ENCODE measurements around the gene MATN3. TPM values are rescaled to one million over a fixed set of nuclear protein-coding genes. Genes with fewer than 3 reads are reported as not detected.

Gene MATN3
- total and polyA plus RNA-seq, 2 donors from 2014 or later, result 2.3 to 5.0 TPM

DNA sequence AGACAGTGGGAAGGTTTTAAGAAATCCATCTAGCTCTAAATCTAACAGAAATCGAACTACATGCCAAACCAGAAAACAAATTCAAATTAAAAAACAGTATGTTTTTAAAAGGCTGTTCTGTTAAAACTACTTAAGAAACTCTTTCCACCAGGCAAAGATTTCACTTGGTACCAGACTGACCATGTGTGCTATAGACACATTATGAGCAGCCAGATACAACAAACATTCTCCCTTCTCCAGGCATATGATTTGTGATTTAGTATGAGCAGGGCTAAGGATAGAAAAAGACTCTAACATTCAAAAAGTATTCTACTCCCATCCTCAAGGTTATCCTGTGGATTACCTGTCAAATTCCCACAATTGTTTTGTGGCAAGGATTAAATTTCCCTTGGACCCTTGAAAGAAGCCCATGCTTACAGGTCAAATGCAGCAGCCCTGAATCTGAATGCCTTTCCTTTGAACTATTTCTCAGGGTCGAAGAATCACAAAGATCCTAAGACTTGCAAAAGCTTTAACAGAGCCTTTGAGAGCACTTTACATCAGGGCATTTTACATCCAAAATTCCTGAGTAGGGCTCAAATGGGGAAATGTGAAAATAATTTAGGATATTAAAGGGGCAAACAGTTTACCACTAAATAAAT, 68.1 kb downstream of the MATN3 start:
- no peak for TF ChIP-seq CTCF (IDR thresholded peaks at IDR 0.05; ENCODE audit: borderline replicate concordance, extremely low read depth, insufficient read depth)
- no peak overlapping the region for H3K27ac ChIP-seq (ENCODE audit: low read depth in 2 of 2, low read length in 2 of 2)
- no peaks in the 10 kb centered on the region for H3K9me3 ChIP-seq (ENCODE audit: control insufficient read depth in 2 of 3, insufficient read depth in 1 of 3, low read length in 3 of 3)
- FAIRE-seq (no peak), DNase-seq (no peak)
- H3K9ac ChIP-seq (ENCODE audit: low read length in 3 of 3), result no peak overlapping the region
- H3K4me3 ChIP-seq (ENCODE audit: low read length in 3 of 3), result no peak overlapping the region
- intact Hi-C loops (cut with DNase I), result no loop called here
- H3K36me3 ChIP-seq (ENCODE audit: control insufficient read depth in 2 of 3, insufficient read depth in 3 of 3, low read length in 3 of 3), result peaks cover 0 to 5% (median 0%) of the 10 kb centered on the region in 3 donors
- no peaks in the 10 kb centered on the region for H3K4me1 ChIP-seq (ENCODE audit: control insufficient read depth in 2 of 3, insufficient read depth in 2 of 3, low read depth in 1 of 3, low read length in 3 of 3)
- H3K27me3 ChIP-seq (ENCODE audit: control insufficient read depth, insufficient read depth, low read length), result no peaks in the 10 kb centered on the region

- no peak for TF ChIP-seq CTCF (IDR thresholded peaks at IDR 0.05; ENCODE audit: borderline replicate concordance, extremely low read depth, insufficient read depth)
- H3K9me3 ChIP-seq (ENCODE audit: control insufficient read depth in 2 of 3, insufficient read depth in 1 of 3, low read length in 3 of 3), result no peaks in the 10 kb centered on the region
- no peak overlapping the region for H3K9ac ChIP-seq (ENCODE audit: low read length in 3 of 3)
- no peaks in the 10 kb centered on the region for H3K27me3 ChIP-seq (ENCODE audit: control insufficient read depth, insufficient read depth, low read length)
- no peak for DNase-seq
- FAIRE-seq, result no peak
- no peaks in the 10 kb centered on the region for H3K4me1 ChIP-seq (ENCODE audit: control insufficient read depth in 2 of 3, insufficient read depth in 2 of 3, low read depth in 1 of 3, low read length in 3 of 3)
- H3K4me3 ChIP-seq (ENCODE audit: low read length in 3 of 3), result no peak overlapping the region
- H3K36me3 ChIP-seq (ENCODE audit: control insufficient read depth in 2 of 3, insufficient read depth in 3 of 3, low read length in 3 of 3), result peaks cover 0 to 2% (median 0%) of the 10 kb centered on the region in 3 donors
- intact Hi-C loops (cut with DNase I), result no loop called here
- H3K27ac ChIP-seq (ENCODE audit: low read depth in 2 of 2, low read length in 2 of 2), result no peak overlapping the region
Observed at GRCh38 chr2:19943189-19943588, 69.3 kb downstream of the MATN3 start.

DNA sequence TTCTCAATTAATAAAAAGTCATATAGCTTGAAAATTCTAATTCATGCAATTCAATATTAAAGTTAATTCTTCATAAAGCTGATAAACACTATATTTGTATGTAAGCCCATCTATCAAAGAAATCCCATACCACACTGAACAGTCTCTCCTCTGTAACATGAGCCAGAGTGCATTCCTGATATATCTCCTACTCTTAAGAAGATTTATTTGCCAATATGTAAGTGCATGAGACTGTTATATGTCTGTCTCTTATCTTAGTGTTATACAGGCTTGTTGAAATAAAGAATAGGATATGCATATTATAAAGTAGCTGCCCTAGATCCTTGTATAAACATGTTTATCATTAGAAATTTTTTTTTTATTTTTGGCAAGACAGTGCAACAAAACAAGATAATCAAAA, 70.3 kb downstream of the MATN3 start:
- H3K4me3 ChIP-seq (ENCODE audit: low read length in 3 of 3), result no peak overlapping the region
- H3K9me3 ChIP-seq (ENCODE audit: control insufficient read depth in 2 of 3, insufficient read depth in 1 of 3, low read length in 3 of 3), result no peaks in the 10 kb centered on the region
- no peak overlapping the region for H3K27ac ChIP-seq (ENCODE audit: low read depth in 2 of 2, low read length in 2 of 2)
- no peak for FAIRE-seq
- H3K9ac ChIP-seq (ENCODE audit: low read length in 3 of 3), result no peak overlapping the region
- H3K27me3 ChIP-seq (ENCODE audit: control insufficient read depth, insufficient read depth, low read length), result no peaks in the 10 kb centered on the region
- no peaks in the 10 kb centered on the region for H3K4me1 ChIP-seq (ENCODE audit: control insufficient read depth in 2 of 3, insufficient read depth in 2 of 3, low read depth in 1 of 3, low read length in 3 of 3)
- H3K36me3 ChIP-seq (ENCODE audit: control insufficient read depth in 2 of 3, insufficient read depth in 3 of 3, low read length in 3 of 3), result peaks cover 0 to 5% (median 3%) of the 10 kb centered on the region in 3 donors
- DNase-seq, result no peak
- intact Hi-C loops (cut with DNase I), result no loop called here
- TF ChIP-seq CTCF (IDR thresholded peaks at IDR 0.05; ENCODE audit: borderline replicate concordance, extremely low read depth, insufficient read depth), result no peak

Other genes with a start within 250 kb of the MATN3 start
- 17.7 TPM for gene TTC32, start 110.7 kb downstream of the MATN3 start, total RNA-seq
- gene TTC32, start 110.7 kb downstream of the MATN3 start, polyA plus RNA-seq (ENCODE audit: insufficient read depth, low read depth, low replicate concordance), result 8.6 TPM
- 21.2 TPM for gene WDR35, start 22.6 kb downstream of the MATN3 start, total RNA-seq
- gene WDR35, start 22.6 kb downstream of the MATN3 start, polyA plus RNA-seq (ENCODE audit: insufficient read depth, low read depth, low replicate concordance), result 6.0 TPM
- 330 TPM for gene LAPTM4A, start 39.0 kb upstream of the MATN3 start, total RNA-seq
- 365 TPM for gene LAPTM4A, start 39.0 kb upstream of the MATN3 start, polyA plus RNA-seq (ENCODE audit: insufficient read depth, low read depth, low replicate concordance)
- gene SDC1, start 212.5 kb upstream of the MATN3 start, total RNA-seq, result 266 TPM
- gene SDC1, start 212.5 kb upstream of the MATN3 start, polyA plus RNA-seq (ENCODE audit: insufficient read depth, low read depth, low replicate concordance), result 206 TPM

Measured in kidney (tissue), 14 donors.